Thoracic aorta (tissue), 2 donors: ENCODE measurements around the gene CFAP300. TPM values are rescaled to one million over a fixed set of nuclear protein-coding genes. Genes with fewer than 3 reads are reported as not detected.

Experiments used
- ATAC-seq: fragments of 150-250 bp; one replicate; pipeline ENCODE4 v1.8.0; 2017; ENCODE audit warnings: low read depth; ENCODE audit not compliant: insufficient number of reproducible peaks, low FRiP score
- DNase-seq: peaks from one replicate; pipeline ENCODE4 v3.0.0-alpha.2; 2020; ENCODE audit warnings: low spot score
- H3K27ac ChIP-seq, 2 donors: fragments of 200-600 bp; sonication (generic); 1 replicate in 1 of 2; 2 replicates in 1 of 2; pipeline ENCODE4 v1.5.1; 2016; ENCODE audit warnings: mild to moderate bottlenecking in 2 of 2, moderate library complexity in 2 of 2
- H3K27me3 ChIP-seq: fragments of 200-600 bp; sonication (generic); replicated peaks from 2 replicates; pipeline ENCODE4 v1.6.0; 2016; ENCODE audit warnings: mild to moderate bottlenecking; ENCODE audit not compliant: insufficient read depth
- H3K36me3 ChIP-seq: fragments of 200-600 bp; sonication (generic); one replicate; pipeline ENCODE4 v1.5.1; 2016
- H3K4me1 ChIP-seq, 2 donors: fragments of 200-600 bp; sonication (generic); 1 replicate in 1 of 2; 2 replicates in 1 of 2; pipeline versions ENCODE4 v1.5.1 to v1.6.0; 2016; ENCODE audit warnings: low read depth in 2 of 2, mild to moderate bottlenecking in 1 of 2; ENCODE audit not compliant: control insufficient read depth in 1 of 2
- H3K4me3 ChIP-seq: fragments of 200-600 bp; sonication (generic); 2 replicates; pipeline ENCODE4 v1.5.1; 2016; ENCODE audit warnings: mild to moderate bottlenecking
- H3K9me3 ChIP-seq: fragments of 200-600 bp; sonication (generic); 2 replicates; pipeline ENCODE4 v1.5.1; 2016
- CTCF ChIP-seq: fragments of 200-600 bp; sonication (generic); IDR thresholded peaks from one replicate; pipeline ENCODE4 v1.5.1; 2019; ENCODE audit warnings: antibody characterized with exemption
- total RNA-seq, 2 donors: library from RNA; depleted of rRNA; stranded (reverse); fragments of >200 nt; gene quantifications; one replicate each; pipeline versions ENCODE4 v1.1.0 to v1.2.3, GENCODE V29; 2016

CFAP300 gene
- total RNA-seq, 2 donors from 2014 or later = 3.3 to 4.5 TPM

GRCh38 chr11:102099755-102100154 is 52.5 kb downstream of the CFAP300 start:
- DNase-seq (no peak), ATAC-seq (no peak)
- Histone ChIP-seq H3K27ac (no peak overlapping the region), H3K9me3 (no peaks in the 10 kb centered on the region), H3K27me3 (no peaks in the 10 kb centered on the region), H3K4me3 (no peak overlapping the region), H3K36me3 (no peaks in the 10 kb centered on the region), H3K4me1 (no peaks in the 10 kb centered on the region)
- no peak for TF ChIP-seq CTCF

- peak overlapping the region; percentile 85 for H3K4me3 ChIP-seq
- no peaks in the 10 kb centered on the region for H3K36me3 ChIP-seq
- ATAC-seq = no peak
- H3K27me3 ChIP-seq = no peaks in the 10 kb centered on the region
- DNase-seq = no peak
- no peak for TF ChIP-seq CTCF
- H3K27ac ChIP-seq = peak overlapping the region; percentile 99 to 100
- H3K9me3 ChIP-seq = no peaks in the 10 kb centered on the region
- H3K4me1 ChIP-seq = peaks cover 7 to 15% of the 10 kb centered on the region in 2 donors
Measured at GRCh38 chr11:102108734-102109440, 61.6 kb downstream of the CFAP300 start.

GRCh38 chr11:102109896-102110760 is 62.9 kb downstream of the CFAP300 start, which contains the start of gene YAP1:
TSS of gene YAP1 (plus strand) at chr11:102110447. CDS start at chr11:102110849, 402 bp downstream.
- TF ChIP-seq CTCF = no peak
- Histone ChIP-seq H3K9me3 (no peaks in the 10 kb centered on the region), H3K36me3 (no peaks in the 10 kb centered on the region), H3K4me1 (peaks cover 18 to 27% of the 10 kb centered on the region in 2 donors), H3K27ac (peak within 1 kb of the TSS; percentile 99 to 100), H3K4me3 (peak within 1 kb of the TSS; percentile 85), H3K27me3 (no peaks in the 10 kb centered on the region)
- DNase-seq (peak; percentile 31), ATAC-seq (peak; percentile 84)

GRCh38 chr11:102110761-102111010 is 63.4 kb downstream of the CFAP300 start:
- no peaks in the 10 kb centered on the region for H3K9me3 ChIP-seq
- no peak for ATAC-seq

More at GRCh38 chr11:102110761-102111010, 63.4 kb downstream of the CFAP300 start:
- no peaks in the 10 kb centered on the region for H3K36me3 ChIP-seq
- H3K27ac ChIP-seq = peak overlapping the region; percentile 99 to 100
- no peaks in the 10 kb centered on the region for H3K27me3 ChIP-seq
- no peak for TF ChIP-seq CTCF
- peaks cover 18 to 33% of the 10 kb centered on the region in 2 donors for H3K4me1 ChIP-seq
- peak overlapping the region; percentile 85 for H3K4me3 ChIP-seq
- no peak for DNase-seq
